ENCODE data around the gene TVP23C. TPM values are rescaled to one million over a fixed set of nuclear protein-coding genes. Genes with fewer than 3 reads are reported as not detected.

The TVP23C gene
- total and polyA plus RNA-seq, 9 of the 15 experiments (the other 6 are each of a cell fraction or from before 2014, with no cell fraction given), result 5.7 to 16.8 (median 8.2) TPM

GRCh38 chr17:15509095-15509494 is 54.2 kb downstream of the TVP23C start:
- Histone ChIP-seq H4K20me1 (replicated peaks; ENCODE audit: control insufficient read depth, insufficient read depth, low read length) (no peaks in the 10 kb centered on the region), H3K27ac (ENCODE audit: extremely low read depth, low read depth, low read length) (no peak overlapping the region), H3K9me3 (replicated peaks; ENCODE audit: control insufficient read depth, insufficient read depth, low read depth, low read length) (no peaks in the 10 kb centered on the region), H3K36me3 (ENCODE audit: control insufficient read depth, insufficient read depth, low read length) (0 out of 3 replicates have a peak, but pooled peaks cover 4% of the 10 kb centered on the region), H3K4me2 (ENCODE audit: insufficient read depth, low read length) (no peak overlapping the region), H3K79me2 (ENCODE audit: control insufficient read depth, insufficient read depth, low read length) (no peaks in the 10 kb centered on the region), H3K9ac (ENCODE audit: insufficient read depth in 1 of 2, low read depth in 2 of 2, low read length in 2 of 2) (no peak overlapping the region), H2AFZ (ENCODE audit: low read depth, low read length) (no peak overlapping the region), H3K27me3 (ENCODE audit: control insufficient read depth in 2 of 2, insufficient read depth in 2 of 2, low read length in 2 of 2) (no peaks in the 10 kb centered on the region), H3K4me1 (replicated peaks in 1 of 2; ENCODE audit: control insufficient read depth in 2 of 2, insufficient read depth in 2 of 2, low read length in 2 of 2) (no peaks in the 10 kb centered on the region), H3K4me3 (no peak overlapping the region), H3K9me1 (ENCODE audit: control insufficient read depth, insufficient read depth, low read length) (no peaks in the 10 kb centered on the region)
- ChIA-PET POLR2A (no interaction called here), CTCF (ENCODE audit: low intra/inter-chr PET ratio) (no interaction called here)
- in situ Hi-C loops (cut with MboI) (no loop called here), intact Hi-C loops (cut with micrococcal nuclease) (no loop called here)
- no peak for ATAC-seq
- TF ChIP-seq ZNF444 (CRISPR knock-in tag; IDR thresholded peaks at IDR 0.05), result no peak
- TF ChIP-seq ZNF217 (CRISPR knock-in tag; IDR thresholded peaks at IDR 0.05), result no peak
- TF ChIP-seq ZBTB8A (IDR thresholded peaks at IDR 0.05; ENCODE audit: partially characterized antibody), result no peak
- no peak for TF ChIP-seq TCF7L2 (IDR thresholded peaks at IDR 0.05; ENCODE audit: low read depth, low read length)
- no peak for TF ChIP-seq MLLT1 (IDR thresholded peaks at IDR 0.05)
- no peak for TF ChIP-seq JUN (IDR thresholded peaks at IDR 0.05; ENCODE audit: borderline replicate concordance, low read depth, low read length)
- TF ChIP-seq JUN (CRISPR knock-in tag; IDR thresholded peaks at IDR 0.05; ENCODE audit: borderline replicate concordance), result no peak
- TF ChIP-seq PHB2 (IDR thresholded peaks at IDR 0.05; ENCODE audit: low read depth), result no peak
- no peak for TF ChIP-seq ATF6 (CRISPR knock-in tag; IDR thresholded peaks at IDR 0.05)
- TF ChIP-seq SAP30 (IDR thresholded peaks at IDR 0.05; ENCODE audit: borderline replicate concordance, insufficient read depth, low read depth, low read length, poor library complexity, severe bottlenecking), result no peak
- TF ChIP-seq PYGO2 (tag; IDR thresholded peaks at IDR 0.05), result no peak
- TF ChIP-seq POU5F1 (IDR thresholded peaks at IDR 0.05; ENCODE audit: borderline replicate concordance, low read depth, low read length, partially characterized antibody), result no peak
- no peak for TF ChIP-seq ZNF699 (CRISPR knock-in tag; IDR thresholded peaks at IDR 0.05; ENCODE audit: insufficient replicate concordance)
- DNase-seq (ENCODE audit: extremely low read depth in 1 of 4, low spot score in 3 of 4), result no peak
- 81% methylated on average over 5 of the region's 5 CpGs for WGBS (ENCODE audit: insufficient coverage, low coverage, missing lambda C conversion rate)
- FAIRE-seq, result no peak
- no TSS peak for BruUV-seq (replicated peaks)

All from K562 (cell line).